GM12874 (cell line): ENCODE measurements around the gene DNAJC1.

ENCODE experiments used
- CTCF ChIP-seq: IDR thresholded peaks from 2 replicates; pipeline ENCODE4 v1.5.1; 2011; ENCODE audit warnings: low read depth, mild to moderate bottlenecking, control low read depth, low read length, moderate library complexity; ENCODE audit not compliant: insufficient read depth

The DNAJC1 gene

GRCh38 chr10:21981118-21981517 is 22.4 kb downstream of the DNAJC1 start:
- no peak for TF ChIP-seq CTCF

- TF ChIP-seq CTCF: no peak
Observed at GRCh38 chr10:21980691-21981090, 22.8 kb downstream of the DNAJC1 start.

GRCh38 chr10:21978191-21978862 is 25.2 kb downstream of the DNAJC1 start:
- TF ChIP-seq CTCF: no peak

GRCh38 chr10:21976739-21977138 is 26.8 kb downstream of the DNAJC1 start:
- TF ChIP-seq CTCF: no peak

GRCh38 chr10:21976280-21976679 is 27.2 kb downstream of the DNAJC1 start:
- TF ChIP-seq CTCF: no peak

GRCh38 chr10:21975378-21975990 is 28.0 kb downstream of the DNAJC1 start:
- TF ChIP-seq CTCF: no peak

- TF ChIP-seq CTCF: no peak
Observed at GRCh38 chr10:21972584-21972983, 30.9 kb downstream of the DNAJC1 start.
